AG10803 (cell line): ENCODE data around the gene IRF6.

Experiments used
- DNase-seq: peaks from one replicate; pipeline ENCODE4 v3.0.0; 2010; ENCODE audit warnings: low read depth
- H3K4me3 ChIP-seq: 2 replicates; pipeline ENCODE4 v1.5.1; 2011; ENCODE audit warnings: mild to moderate bottlenecking, low read length, control low read depth
- TF ChIP-seq, protein P1 (sequence below): conservative IDR thresholded peaks from 2 replicates; pipeline ENCODE4 v1.5.1; 2011; ENCODE audit warnings: mild to moderate bottlenecking, low read length, control low read depth, inconsistent platforms

IRF6 gene

GRCh38 chr1:209769171-209769904, 36.6 kb downstream of the IRF6 start:
- peak; percentile 88 for DNase-seq
- H3K4me3 ChIP-seq, result no peak overlapping the region
- TF ChIP-seq, protein P1, sequence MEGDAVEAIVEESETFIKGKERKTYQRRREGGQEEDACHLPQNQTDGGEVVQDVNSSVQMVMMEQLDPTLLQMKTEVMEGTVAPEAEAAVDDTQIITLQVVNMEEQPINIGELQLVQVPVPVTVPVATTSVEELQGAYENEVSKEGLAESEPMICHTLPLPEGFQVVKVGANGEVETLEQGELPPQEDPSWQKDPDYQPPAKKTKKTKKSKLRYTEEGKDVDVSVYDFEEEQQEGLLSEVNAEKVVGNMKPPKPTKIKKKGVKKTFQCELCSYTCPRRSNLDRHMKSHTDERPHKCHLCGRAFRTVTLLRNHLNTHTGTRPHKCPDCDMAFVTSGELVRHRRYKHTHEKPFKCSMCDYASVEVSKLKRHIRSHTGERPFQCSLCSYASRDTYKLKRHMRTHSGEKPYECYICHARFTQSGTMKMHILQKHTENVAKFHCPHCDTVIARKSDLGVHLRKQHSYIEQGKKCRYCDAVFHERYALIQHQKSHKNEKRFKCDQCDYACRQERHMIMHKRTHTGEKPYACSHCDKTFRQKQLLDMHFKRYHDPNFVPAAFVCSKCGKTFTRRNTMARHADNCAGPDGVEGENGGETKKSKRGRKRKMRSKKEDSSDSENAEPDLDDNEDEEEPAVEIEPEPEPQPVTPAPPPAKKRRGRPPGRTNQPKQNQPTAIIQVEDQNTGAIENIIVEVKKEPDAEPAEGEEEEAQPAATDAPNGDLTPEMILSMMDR, result no peak

DNA sequence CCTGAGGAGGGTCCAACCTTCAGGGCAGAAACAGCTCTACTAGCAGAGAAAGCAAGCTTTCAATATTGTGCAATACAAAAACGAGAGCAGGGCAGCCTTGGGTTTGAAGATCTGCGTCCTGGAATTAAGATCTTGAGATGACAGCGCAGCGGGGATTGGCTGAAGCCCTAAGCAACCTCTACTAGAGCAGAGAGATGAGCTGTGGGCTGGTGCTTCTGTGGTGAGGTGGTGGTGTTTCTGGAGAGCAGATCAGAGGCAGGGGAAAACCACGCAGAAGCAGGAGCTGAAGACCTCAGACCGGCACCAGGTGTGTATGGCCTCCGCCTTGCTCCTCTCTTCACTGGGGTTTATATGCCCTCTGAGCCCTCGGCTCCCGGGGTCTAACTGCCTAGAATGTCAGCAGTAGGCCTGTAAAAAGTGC, 37.6 kb downstream of the IRF6 start:
- H3K4me3 ChIP-seq, result no peak overlapping the region
- no peak for DNase-seq
- TF ChIP-seq, protein P1, result no peak

GRCh38 chr1:209767706-209768105, 38.2 kb downstream of the IRF6 start:
- no peak overlapping the region for H3K4me3 ChIP-seq
- DNase-seq, result no peak
- TF ChIP-seq, protein P1, result no peak

DNA sequence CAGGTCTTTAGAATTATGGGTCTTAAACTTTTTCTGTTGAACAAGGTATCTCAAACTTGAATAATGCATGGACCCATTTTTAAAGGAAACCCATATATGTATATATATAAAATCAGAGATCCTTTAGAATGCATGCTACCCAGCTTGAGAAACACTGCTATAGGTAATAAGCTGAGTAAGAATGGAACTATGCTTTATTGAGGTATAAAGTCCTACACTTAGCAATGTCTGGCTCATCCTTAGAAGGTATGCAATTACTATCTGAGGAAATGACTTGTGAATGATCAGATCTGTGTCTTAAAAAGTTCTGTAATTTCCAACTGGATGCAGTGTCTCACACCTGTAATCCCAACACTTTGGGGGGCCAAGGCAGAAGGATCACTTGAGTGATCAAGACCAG, 38.8 kb downstream of the IRF6 start:
- TF ChIP-seq, protein P1, result no peak
- H3K4me3 ChIP-seq, result no peak overlapping the region
- DNase-seq, result no peak

- no peak for DNase-seq
- H3K4me3 ChIP-seq, result no peak overlapping the region
- TF ChIP-seq, protein P1, result no peak
These were observed 39.9 kb downstream of the IRF6 start for GRCh38 chr1:209766051-209766450.

DNA sequence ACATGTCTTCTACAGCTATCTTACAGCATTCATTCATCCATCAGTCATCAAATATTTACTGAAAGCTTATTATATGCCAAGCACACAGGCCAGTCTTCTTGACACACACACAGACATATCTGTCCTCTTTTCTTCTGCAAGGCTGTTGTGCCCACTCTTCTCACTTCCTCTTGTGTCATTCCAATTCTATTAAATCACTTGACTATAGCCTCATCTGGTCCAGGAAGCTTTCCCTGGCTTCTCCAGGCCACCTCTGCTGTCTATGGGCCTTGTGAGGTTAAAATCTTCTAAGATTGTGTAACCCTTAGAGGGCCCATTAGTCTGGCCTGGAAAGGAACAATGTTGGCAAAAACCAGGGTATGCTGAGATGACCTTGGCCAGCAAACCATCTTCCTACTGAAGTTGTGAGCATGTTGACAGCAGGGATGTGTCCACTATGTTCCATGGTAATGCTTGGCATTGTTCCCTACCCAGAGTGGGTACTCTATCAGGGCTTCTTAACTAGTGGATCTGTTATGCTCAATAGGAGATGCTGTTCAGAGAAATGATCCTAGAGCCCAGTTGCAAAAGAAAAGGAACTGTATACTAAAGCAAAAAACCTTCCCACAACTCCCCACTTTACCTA, 44.8 kb downstream of the IRF6 start:
- TF ChIP-seq, protein P1, result no peak
- peak; percentile 48 for DNase-seq
- no peak overlapping the region for H3K4me3 ChIP-seq

GRCh38 chr1:209759829-209760359, 46.0 kb downstream of the IRF6 start:
- H3K4me3 ChIP-seq, result no peak overlapping the region
- TF ChIP-seq, protein P1, result no peak
- DNase-seq, result no peak
